Endodermal cell (in vitro differentiated cells): Measurements from ENCODE around the gene MYO16. TPM values are rescaled to one million over a fixed set of nuclear protein-coding genes. Genes with fewer than 3 reads are reported as not detected.

ENCODE experiments used
- DNase-seq: peaks from one replicate; pipeline ENCODE4 v3.0.0-alpha.2; 2017
- H3K27ac ChIP-seq: 2 replicates; pipeline ENCODE4 v1.5.1; 2013; ENCODE audit warnings: mild to moderate bottlenecking, low read depth, low read length, moderate library complexity
- H3K27me3 ChIP-seq: 2 replicates; pipeline ENCODE4 v1.6.1; 2013; ENCODE audit warnings: mild to moderate bottlenecking, low read length, moderate library complexity; ENCODE audit not compliant: insufficient read depth, control insufficient read depth, poor library complexity, severe bottlenecking
- H3K36me3 ChIP-seq: 2 replicates; pipeline ENCODE4 v1.7.0; 2013; ENCODE audit warnings: mild to moderate bottlenecking, low read length, moderate library complexity; ENCODE audit not compliant: control insufficient read depth, insufficient read depth
- H3K4me1 ChIP-seq: one replicate; pipeline ENCODE4 v1.7.0; 2013; ENCODE audit warnings: low read length; ENCODE audit not compliant: control insufficient read depth, insufficient read depth
- H3K4me3 ChIP-seq: 2 replicates; pipeline ENCODE4 v1.5.1; 2013; ENCODE audit warnings: mild to moderate bottlenecking, low read length, moderate library complexity
- H3K9ac ChIP-seq: 2 replicates; pipeline ENCODE4 v1.6.1; 2013; ENCODE audit warnings: mild to moderate bottlenecking, low read length, moderate library complexity; ENCODE audit not compliant: poor library complexity, severe bottlenecking; ENCODE audit errors: extremely low read depth
- H3K9me3 ChIP-seq: 2 replicates; pipeline ENCODE4 v1.6.1; 2013; ENCODE audit warnings: mild to moderate bottlenecking, low read length, moderate library complexity; ENCODE audit not compliant: control insufficient read depth
- H3K27ac Mint-ChIP-seq: 2 replicates; pipeline ENCODE4 v1.8.0; 2020; ENCODE audit warnings: mixed read lengths
- H3K27me3 Mint-ChIP-seq: 2 replicates; pipeline ENCODE4 v1.8.0; 2021; ENCODE audit warnings: mild to moderate bottlenecking, mixed read lengths; ENCODE audit not compliant: insufficient read depth
- H3K36me3 Mint-ChIP-seq: 2 replicates; pipeline ENCODE4 v1.8.0; 2020; ENCODE audit warnings: low read depth, mixed read lengths
- H3K4me1 Mint-ChIP-seq: 2 replicates; pipeline ENCODE4 v1.8.0; 2020; ENCODE audit warnings: mixed read lengths
- H3K4me3 Mint-ChIP-seq: 2 replicates; pipeline ENCODE4 v1.8.0; 2020; ENCODE audit warnings: mild to moderate bottlenecking, moderate library complexity, mixed read lengths
- H3K9me3 Mint-ChIP-seq: 2 replicates; pipeline ENCODE4 v1.8.0; 2020; ENCODE audit warnings: mild to moderate bottlenecking, mixed read lengths
- CTCF ChIP-seq: fragments of 200-600 bp; sonication (generic); conservative IDR thresholded peaks from 2 replicates; pipeline ENCODE4 v1.5.0; 2021; ENCODE audit warnings: antibody characterized with exemption, mild to moderate bottlenecking
- WGBS, 2 experiments: methylation state at CpG; one replicate each; pipeline versions ENCODE4 v1.1.5 to v1.1.7; 2013; ENCODE audit warnings: missing lambda C conversion rate in 2 of 2, mixed read lengths in 1 of 2; ENCODE audit not compliant: insufficient coverage in 1 of 2, insufficient read length in 1 of 2; 5-methylcytosine and 5-hydroxymethylcytosine counted together
- total RNA-seq, 2 donors: library from RNA; stranded (reverse); fragmentation: NEBNext Ultra II Directional in 1 of 2; extraction: Animal tissue kit (Norgen Biotek cat#: 25700) in 1 of 2; gene quantifications; 2 replicates in 1 of 2; 3 replicates in 1 of 2; pipeline ENCODE4 v1.2.1, GENCODE V29; 2021

The MYO16 gene
- total RNA-seq, 2 donors from 2014 or later, result 0.70 to 1.2 TPM

DNA sequence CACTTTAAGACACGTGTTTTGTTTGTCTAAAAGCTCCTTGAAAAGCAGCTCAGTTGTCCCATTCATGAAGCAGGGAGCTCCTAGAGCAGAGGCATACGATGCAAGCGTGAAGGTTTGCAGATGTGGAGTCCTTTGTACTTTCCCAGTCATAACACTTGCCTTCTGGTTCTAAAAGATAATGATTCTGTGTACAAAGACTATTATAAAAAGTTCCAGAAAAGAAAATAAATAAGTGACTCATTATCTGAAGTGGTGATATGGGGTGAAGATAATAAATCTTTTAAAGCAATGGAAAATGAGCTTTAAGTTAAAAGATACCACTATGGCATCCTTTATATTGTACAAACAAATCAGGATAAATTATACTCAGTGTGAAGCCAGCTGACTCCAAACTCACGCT, 569.9 kb downstream of the MYO16 start:
- no peaks in the 10 kb centered on the region for H3K36me3 ChIP-seq
- H3K27ac ChIP-seq, result no peak overlapping the region
- no peak for TF ChIP-seq CTCF
- H3K4me3 ChIP-seq, result no peak overlapping the region
- H3K27ac Mint-ChIP-seq, result no peak overlapping the region
- no peaks in the 10 kb centered on the region for H3K27me3 ChIP-seq
- peaks cover 15% of the 10 kb centered on the region for H3K4me1 Mint-ChIP-seq
- no peaks in the 10 kb centered on the region for H3K36me3 Mint-ChIP-seq
- no peaks in the 10 kb centered on the region for H3K27me3 Mint-ChIP-seq
- H3K9me3 Mint-ChIP-seq, result no peaks in the 10 kb centered on the region
- H3K9ac ChIP-seq, result no peak overlapping the region
- H3K4me1 ChIP-seq, result no peaks in the 10 kb centered on the region
- DNase-seq, result no peak
- WGBS, 2 experiments, result 85 to 91% methylated on average over 2 to 4 of the region's 4 CpGs
- H3K9me3 ChIP-seq, result no peaks in the 10 kb centered on the region
- no peak overlapping the region for H3K4me3 Mint-ChIP-seq

GRCh38 chr13:109200556-109200955, 571.1 kb downstream of the MYO16 start:
- H3K27ac Mint-ChIP-seq, result no peak overlapping the region
- H3K9me3 Mint-ChIP-seq, result no peaks in the 10 kb centered on the region
- H3K4me3 Mint-ChIP-seq, result no peak overlapping the region
- no peaks in the 10 kb centered on the region for H3K36me3 Mint-ChIP-seq
- no peak for TF ChIP-seq CTCF
- no peak overlapping the region for H3K4me3 ChIP-seq
- no peak overlapping the region for H3K27ac ChIP-seq
- H3K27me3 ChIP-seq, result no peaks in the 10 kb centered on the region
- peaks cover 15% of the 10 kb centered on the region for H3K4me1 Mint-ChIP-seq
- no peaks in the 10 kb centered on the region for H3K36me3 ChIP-seq
- no peak overlapping the region for H3K9ac ChIP-seq
- H3K4me1 ChIP-seq, result no peaks in the 10 kb centered on the region
- DNase-seq, result no peak
- H3K9me3 ChIP-seq, result no peaks in the 10 kb centered on the region
- no peaks in the 10 kb centered on the region for H3K27me3 Mint-ChIP-seq
- 68% methylated on average over 1 of the region's 1 CpG; no CpG with 5 or more reads in 1 of the 2 experiments for WGBS, 2 experiments

DNA sequence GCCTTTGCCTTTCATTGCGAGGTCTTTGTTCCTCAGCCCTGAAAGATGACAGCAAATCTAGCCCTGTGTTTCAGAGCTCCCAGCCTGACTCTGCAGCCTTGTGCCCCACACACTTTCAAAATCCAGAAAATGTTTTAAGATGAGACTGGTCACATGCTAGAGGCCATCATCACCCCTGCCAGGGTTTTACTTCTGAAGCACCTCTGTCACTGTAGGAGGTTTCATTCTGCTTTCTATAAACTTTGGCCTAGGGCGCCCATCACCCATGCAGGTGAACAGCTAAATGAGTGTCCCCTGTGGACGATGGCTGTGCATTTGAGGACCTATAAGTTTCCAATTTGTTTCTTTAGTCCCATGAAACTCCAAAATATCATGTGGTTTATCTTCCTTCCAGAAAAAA, 574.2 kb downstream of the MYO16 start:
- no peaks in the 10 kb centered on the region for H3K27me3 Mint-ChIP-seq
- 83 to 90% methylated on average over 1 to 3 of the region's 3 CpGs for WGBS, 2 experiments
- H3K4me3 ChIP-seq, result no peak overlapping the region
- TF ChIP-seq CTCF, result no peak
- no peaks in the 10 kb centered on the region for H3K27me3 ChIP-seq
- no peaks in the 10 kb centered on the region for H3K9me3 ChIP-seq
- H3K9me3 Mint-ChIP-seq, result no peaks in the 10 kb centered on the region
- no peak for DNase-seq
- H3K4me1 ChIP-seq, result no peaks in the 10 kb centered on the region
- no peak overlapping the region for H3K4me3 Mint-ChIP-seq
- H3K4me1 Mint-ChIP-seq, result peaks cover 11% of the 10 kb centered on the region
- no peak overlapping the region for H3K27ac Mint-ChIP-seq
- no peak overlapping the region for H3K9ac ChIP-seq
- H3K27ac ChIP-seq, result no peak overlapping the region
- no peaks in the 10 kb centered on the region for H3K36me3 ChIP-seq
- no peaks in the 10 kb centered on the region for H3K36me3 Mint-ChIP-seq
